ENCODE results near the gene CFAP57.

DNA sequence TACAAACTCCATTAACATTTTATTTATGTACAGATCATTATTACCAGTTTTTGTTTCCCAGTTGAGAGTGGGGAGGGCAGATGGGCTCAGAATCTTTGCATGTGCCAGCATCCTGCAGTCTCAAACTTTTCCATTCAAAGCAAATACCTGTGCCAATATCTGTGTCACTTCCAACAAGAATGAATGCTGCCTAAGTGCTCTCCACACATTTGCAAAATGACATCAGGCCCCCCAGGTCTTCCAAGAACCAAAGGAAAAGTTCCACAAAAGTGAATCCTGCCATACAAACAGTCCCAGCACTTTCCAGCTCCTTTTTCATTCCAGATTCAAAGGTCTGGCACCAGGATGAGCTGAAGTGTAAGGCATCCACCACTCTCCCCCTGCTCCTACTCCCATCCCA is 127.0 kb downstream of the CFAP57 start:
- TF ChIP-seq POLR2A (IDR thresholded peaks at IDR 0.05; ENCODE audit: low read depth, low read length) = no peak
- no peak for TF ChIP-seq POLR2AphosphoS5 (IDR thresholded peaks at IDR 0.05; ENCODE audit: low read depth, low read length)
- TF ChIP-seq TAF1 (IDR thresholded peaks at IDR 0.05; ENCODE audit: low read depth, low read length) = no peak
- TF ChIP-seq POU2F2 (IDR thresholded peaks at IDR 0.05; ENCODE audit: low read depth, low read length) = no peak

Data from GM12891 (cell line).